HG03521 (cell line): ENCODE data around the gene MED19.
"Not testable (repeated sequence)": the region's sequence is repeated elsewhere in the genome, so short reads cannot be mapped to it uniquely, and the experiment has no call there.

Experiments
- ATAC-seq: cut with Tn5 transposase; IDR thresholded peaks from one replicate; pipeline ENCODE4 v1.9.1; 2021; ENCODE audit warnings: mild to moderate bottlenecking, moderate library complexity; ENCODE audit not compliant: unreplicated experiment

Gene MED19

GRCh38 chr11:57705432-57705831 lies 6.6 kb downstream of the MED19 start:
- not testable (repeated sequence) for ATAC-seq

- no peak for ATAC-seq
Observed at GRCh38 chr11:57704932-57705331, 7.1 kb downstream of the MED19 start.

- no peak for ATAC-seq
Observed at GRCh38 chr11:57703341-57703740, 8.7 kb downstream of the MED19 start.

GRCh38 chr11:57700425-57700824 lies 11.6 kb downstream of the MED19 start:
- ATAC-seq: no peak

- ATAC-seq: no peak
Observed at GRCh38 chr11:57699813-57700212, 12.2 kb downstream of the MED19 start.

GRCh38 chr11:57698843-57699365 lies 13.1 kb downstream of the MED19 start:
- no peak for ATAC-seq

GRCh38 chr11:57690474-57690873 lies 21.5 kb downstream of the MED19 start:
- not testable (repeated sequence) for ATAC-seq

- no peak for ATAC-seq
Observed at GRCh38 chr11:57681168-57681567, 30.8 kb downstream of the MED19 start.

- no peak for ATAC-seq
Observed at GRCh38 chr11:57680552-57680874, 31.5 kb downstream of the MED19 start.

GRCh38 chr11:57679396-57679795 lies 32.6 kb downstream of the MED19 start:
- no peak for ATAC-seq

GRCh38 chr11:57675176-57675941 lies 36.7 kb downstream of the MED19 start:
- ATAC-seq: no peak

GRCh38 chr11:57674251-57674650 lies 37.8 kb downstream of the MED19 start:
- no peak for ATAC-seq

- peak; percentile 3 for ATAC-seq
Observed at GRCh38 chr11:57668434-57668782, 43.6 kb downstream of the MED19 start.

GRCh38 chr11:57667736-57668433 lies 44.1 kb downstream of the MED19 start, which contains the start of gene ZDHHC5:
Gene ZDHHC5 (plus strand): TSS chr11:57668114. CDS start chr11:57673091, 4,977 bp downstream.
- ATAC-seq: peak; percentile 83

- peak; percentile 62 for ATAC-seq
Observed at GRCh38 chr11:57667117-57667735, 44.8 kb downstream of the MED19 start.

GRCh38 chr11:57663975-57664374 lies 48.0 kb downstream of the MED19 start:
- no peak for ATAC-seq

GRCh38 chr11:57662893-57663292 lies 49.1 kb downstream of the MED19 start:
- ATAC-seq: no peak

- no peak for ATAC-seq
Observed at GRCh38 chr11:57659669-57660068, 52.3 kb downstream of the MED19 start.

- ATAC-seq: no peak
Observed at GRCh38 chr11:57658023-57658361, 54.0 kb downstream of the MED19 start.

GRCh38 chr11:57657194-57658022 lies 54.6 kb downstream of the MED19 start, which contains the start of gene CLP1:
Gene CLP1 (plus strand): TSS chr11:57657762. CDS start chr11:57659477, 1,715 bp downstream.
- peak; percentile 99 for ATAC-seq

- ATAC-seq: no peak
Observed at GRCh38 chr11:57656885-57657193, 55.2 kb downstream of the MED19 start.
